Karpas-422 (cell line): ENCODE data around the gene ITGB2. TPM values are rescaled to one million over a fixed set of nuclear protein-coding genes. Genes with fewer than 3 reads are reported as not detected.
"Not testable (repeated sequence)": the region's sequence is repeated elsewhere in the genome, so short reads cannot be mapped to it uniquely, and the experiment has no call there.

Source experiments
- DNase-seq: peaks from one replicate; pipeline ENCODE4 v3.0.0-alpha.2; 2015
- H2AFZ ChIP-seq: fragments of 200-600 bp; sonication (generic); 2 replicates; pipeline ENCODE4 v1.6.1; 2014; ENCODE audit warnings: antibody characterized with exemption, low read length, mixed read lengths
- H3K27ac ChIP-seq: fragments of 200-600 bp; sonication (generic); 2 replicates; pipeline ENCODE4 v1.5.1; 2014; ENCODE audit warnings: mild to moderate bottlenecking, low read length, moderate library complexity
- H3K27me3 ChIP-seq: fragments of 200-600 bp; sonication (generic); 2 replicates; pipeline ENCODE4 v1.6.1; 2014; ENCODE audit warnings: low read length, mixed read lengths
- H3K36me3 ChIP-seq: fragments of 200-600 bp; sonication (generic); 2 replicates; pipeline ENCODE4 v1.6.1; 2014; ENCODE audit warnings: low read length, mixed read lengths; ENCODE audit not compliant: insufficient read depth
- H3K4me1 ChIP-seq: fragments of 200-600 bp; sonication (generic); 2 replicates; pipeline ENCODE4 v1.6.1; 2014; ENCODE audit warnings: mild to moderate bottlenecking, low read length, mixed read lengths
- H3K4me2 ChIP-seq: fragments of 200-600 bp; sonication (generic); 2 replicates; pipeline ENCODE4 v1.6.1; 2014; ENCODE audit warnings: low read length, low read depth, mild to moderate bottlenecking; ENCODE audit not compliant: poor library complexity, severe bottlenecking
- H3K4me3 ChIP-seq: fragments of 200-600 bp; sonication (generic); 2 replicates; pipeline ENCODE4 v1.5.1; 2014; ENCODE audit warnings: mild to moderate bottlenecking, antibody characterized with exemption, low read length, mixed read lengths
- H3K79me2 ChIP-seq: fragments of 200-600 bp; sonication (generic); 2 replicates; pipeline ENCODE4 v1.6.1; 2014; ENCODE audit warnings: mild to moderate bottlenecking, low read length, mixed read lengths
- H3K9ac ChIP-seq: fragments of 200-600 bp; sonication (generic); 2 replicates; pipeline ENCODE4 v1.6.0; 2014; ENCODE audit warnings: low read length
- H3K9me2 ChIP-seq: fragments of 200-600 bp; sonication (generic), shearing (Covaris generic); replicated peaks from 2 replicates; pipeline ENCODE4 v1.6.0; 2014; ENCODE audit warnings: mild to moderate bottlenecking, low read length, moderate library complexity; ENCODE audit not compliant: insufficient read depth
- H3K9me3 ChIP-seq: fragments of 300-700, 200-600 bp; sonication (generic); 2 replicates; pipeline ENCODE4 v1.6.1; 2014; ENCODE audit warnings: low read length, mixed read lengths
- H4K20me1 ChIP-seq: fragments of 200-600 bp; sonication (generic); 2 replicates; pipeline ENCODE4 v1.6.1; 2014; ENCODE audit warnings: mild to moderate bottlenecking, antibody characterized with exemption, low read length, low read depth; ENCODE audit not compliant: insufficient read depth
- total RNA-seq: library from RNA; depleted of rRNA; stranded (reverse); fragments of >200 nt; shearing (Covaris generic); gene quantifications from 2 replicates; pipeline ENCODE4 v1.2.3, GENCODE V29; 2014; ENCODE audit warnings: low replicate concordance

Gene ITGB2
- total RNA-seq, 1 experiment from 2014 or later = 252 TPM

- H3K4me3 ChIP-seq = peak overlapping the region; percentile 45; the same call in 1 of the 2 replicates
- no peak for DNase-seq
- H2AFZ ChIP-seq = no peak overlapping the region
Observed at GRCh38 chr21:44913425-44914175, 7.1 kb downstream of the ITGB2 start.

GRCh38 chr21:44912506-44913412 is 7.9 kb downstream of the ITGB2 start:
- not testable (repeated sequence) for DNase-seq, H2AFZ ChIP-seq, H3K9me2 ChIP-seq, H4K20me1 ChIP-seq, H3K27me3 ChIP-seq, H3K36me3 ChIP-seq, H3K9me3 ChIP-seq
- H3K79me2 ChIP-seq = peaks cover 48% of the 10 kb centered on the region
- peak overlapping the region; percentile 69 for H3K4me2 ChIP-seq
- peaks cover 93% of the 10 kb centered on the region for H3K4me1 ChIP-seq
- peak overlapping the region; percentile 83 for H3K27ac ChIP-seq
- peak overlapping the region; percentile 45; the same call in 1 of the 2 replicates for H3K4me3 ChIP-seq
- H3K9ac ChIP-seq = peak overlapping the region; percentile 70

More at GRCh38 chr21:44913425-44914175, 7.1 kb downstream of the ITGB2 start:
- Histone ChIP-seq H4K20me1 (peaks cover 6% of the 10 kb centered on the region; the same call in 1 of the 2 replicates), H3K27me3 (no peaks in the 10 kb centered on the region), H3K9me3 (no peaks in the 10 kb centered on the region), H3K9ac (peak overlapping the region; percentile 70), H3K27ac (peak overlapping the region; percentile 83), H3K4me2 (peak overlapping the region; percentile 69), H3K9me2 (no peaks in the 10 kb centered on the region), H3K36me3 (peaks cover 9% of the 10 kb centered on the region; the same call in 1 of the 2 replicates), H3K79me2 (peaks cover 57% of the 10 kb centered on the region), H3K4me1 (peaks cover 94% of the 10 kb centered on the region)

GRCh38 chr21:44912158-44912473 is 8.6 kb downstream of the ITGB2 start:
- Histone ChIP-seq H3K4me2 (peak overlapping the region; percentile 52), H3K36me3 (peaks cover 9% of the 10 kb centered on the region; the same call in 1 of the 2 replicates), H2AFZ (no peak overlapping the region), H3K79me2 (peaks cover 42% of the 10 kb centered on the region), H3K9me3 (no peaks in the 10 kb centered on the region), H3K4me1 (peaks cover 93% of the 10 kb centered on the region), H4K20me1 (no peaks in the 10 kb centered on the region; the same call in 1 of the 2 replicates), H3K27ac (peak overlapping the region; percentile 81), H3K4me3 (peak overlapping the region; percentile 5; the same call in 1 of the 2 replicates), H3K9me2 (no peaks in the 10 kb centered on the region), H3K9ac (peak overlapping the region; percentile 47), H3K27me3 (no peaks in the 10 kb centered on the region)
- DNase-seq = no peak

GRCh38 chr21:44911384-44912157 is 9.1 kb downstream of the ITGB2 start:
- H3K9ac ChIP-seq = peak overlapping the region; percentile 47
- peaks cover 88% of the 10 kb centered on the region for H3K4me1 ChIP-seq
- H3K4me3 ChIP-seq = peak overlapping the region; percentile 5; the same call in 1 of the 2 replicates
- peak; percentile 83 for DNase-seq
- no peaks in the 10 kb centered on the region for H3K9me3 ChIP-seq
- peak overlapping the region; percentile 81 for H3K27ac ChIP-seq
- H3K9me2 ChIP-seq = no peaks in the 10 kb centered on the region
- H2AFZ ChIP-seq = no peak overlapping the region
- H3K4me2 ChIP-seq = peak overlapping the region; percentile 52
- H3K27me3 ChIP-seq = no peaks in the 10 kb centered on the region
- H3K36me3 ChIP-seq = peaks cover 10% of the 10 kb centered on the region; the same call in 1 of the 2 replicates
- peaks cover 37% of the 10 kb centered on the region for H3K79me2 ChIP-seq
- no peaks in the 10 kb centered on the region; the same call in 1 of the 2 replicates for H4K20me1 ChIP-seq

GRCh38 chr21:44911068-44911383 is 9.7 kb downstream of the ITGB2 start:
- Histone ChIP-seq H3K9me3 (no peaks in the 10 kb centered on the region), H3K4me3 (no peak overlapping the region), H3K36me3 (peaks cover 10% of the 10 kb centered on the region; the same call in 1 of the 2 replicates), H3K4me1 (peaks cover 84% of the 10 kb centered on the region), H2AFZ (no peak overlapping the region), H3K9ac (peak overlapping the region; percentile 47), H3K79me2 (peaks cover 37% of the 10 kb centered on the region), H3K9me2 (no peaks in the 10 kb centered on the region), H3K4me2 (peak overlapping the region; percentile 52), H3K27me3 (no peaks in the 10 kb centered on the region), H4K20me1 (no peaks in the 10 kb centered on the region; the same call in 1 of the 2 replicates), H3K27ac (peak overlapping the region; percentile 81)
- no peak for DNase-seq

GRCh38 chr21:44910229-44911067 is 10.3 kb downstream of the ITGB2 start:
- Histone ChIP-seq H3K4me3 (no peak overlapping the region), H3K4me2 (no peak overlapping the region), H2AFZ (no peak overlapping the region), H3K9me3 (no peaks in the 10 kb centered on the region), H3K36me3 (peaks cover 10% of the 10 kb centered on the region; the same call in 1 of the 2 replicates), H3K9ac (0 out of 2 replicates have a peak overlapping the region, but pooled peaks have one; percentile 25), H3K4me1 (peaks cover 80% of the 10 kb centered on the region), H4K20me1 (no peaks in the 10 kb centered on the region; the same call in 1 of the 2 replicates), H3K9me2 (no peaks in the 10 kb centered on the region), H3K27me3 (no peaks in the 10 kb centered on the region), H3K79me2 (peaks cover 33% of the 10 kb centered on the region), H3K27ac (peak overlapping the region; percentile 81)
- DNase-seq = no peak

GRCh38 chr21:44909719-44910118 is 11.0 kb downstream of the ITGB2 start:
- no peak overlapping the region for H3K4me2 ChIP-seq
- H3K27ac ChIP-seq = peak overlapping the region; percentile 81
- H3K4me3 ChIP-seq = no peak overlapping the region
- no peaks in the 10 kb centered on the region for H3K9me2 ChIP-seq
- H3K79me2 ChIP-seq = peaks cover 30% of the 10 kb centered on the region
- H3K9ac ChIP-seq = 0 out of 2 replicates have a peak overlapping the region, but pooled peaks have one; percentile 25
- H2AFZ ChIP-seq = no peak overlapping the region
- no peaks in the 10 kb centered on the region; the same call in 1 of the 2 replicates for H4K20me1 ChIP-seq
- no peaks in the 10 kb centered on the region for H3K27me3 ChIP-seq
- no peaks in the 10 kb centered on the region for H3K9me3 ChIP-seq
- H3K36me3 ChIP-seq = peaks cover 11% of the 10 kb centered on the region
- no peak for DNase-seq
- peaks cover 73% of the 10 kb centered on the region for H3K4me1 ChIP-seq
